ENCODE results near the gene PAQR9.

DNA sequence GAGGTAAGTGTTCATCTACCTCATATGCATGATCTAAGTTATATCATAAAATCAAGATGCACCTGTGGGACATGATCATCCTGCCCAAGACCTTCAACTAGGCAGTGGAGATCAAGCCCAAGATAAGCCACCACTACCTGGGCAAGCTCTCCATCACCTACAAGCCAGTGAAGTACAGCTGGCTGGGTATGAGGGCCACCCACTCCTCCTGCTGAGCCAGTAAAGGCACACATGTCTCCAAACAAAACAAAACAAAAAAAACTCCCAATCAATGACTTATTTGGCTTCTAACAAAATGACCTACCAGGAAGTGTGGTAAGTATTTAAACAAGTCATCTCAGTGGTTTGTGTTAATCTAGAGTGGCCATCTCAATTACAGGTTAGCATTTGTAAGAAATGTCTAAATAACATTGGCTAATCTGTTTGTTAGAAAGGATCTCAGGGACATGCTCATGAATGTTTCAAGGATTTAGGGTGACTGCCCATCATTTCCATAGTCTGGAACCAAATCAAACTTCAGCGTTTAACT is 3.1 kb downstream of the PAQR9 start:
- TF ChIP-seq CTCF (IDR thresholded peaks at IDR 0.05 in 4 of 5, conservative IDR thresholded peaks at IDR 0.05 in 1 of 5) = no peak
- no peak for TF ChIP-seq POLR2A (IDR thresholded peaks at IDR 0.05)
